PC-9 (cell line): ENCODE results near the gene SLC22A9. TPM values are rescaled to one million over a fixed set of nuclear protein-coding genes. Genes with fewer than 3 reads are reported as not detected.
"Not testable (repeated sequence)": the region's sequence is repeated elsewhere in the genome, so short reads cannot be mapped to it uniquely, and the experiment has no call there.

Experiments
- BruUV-seq: library from RNA; stranded (reverse); fragments of 400-500 nt; replicated peaks from 2 replicates; lab custom pipeline; 2021; lab: Mats Ljungman, UMichigan
- CTCF ChIA-PET: fragments of 300-600 bp; sonication (Branson Sonifier 250); formaldehyde crosslinking; loops from one replicate; lab custom pipeline; 2022; ENCODE audit warnings: antibody characterized with exemption; lab: Charles Lee
- POLR2A ChIA-PET: fragments of 300-600 bp; sonication (Branson Sonifier 250); formaldehyde crosslinking; loops from one replicate; lab custom pipeline; 2022; ENCODE audit warnings: antibody characterized with exemption; ENCODE audit not compliant: unreplicated experiment; lab: Charles Lee
- DNase-seq, 2 experiments: peaks; one replicate each; pipeline versions ENCODE4 v3.0.0 to v3.0.0-alpha.2; 2015 to 2022; ENCODE audit warnings: mixed read lengths in 1 of 2
- H2AFZ ChIP-seq: fragments of 200-600 bp; sonication (generic); 2 replicates; pipeline ENCODE4 v1.8.1; 2017; ENCODE audit warnings: antibody characterized with exemption
- H3F3A ChIP-seq: fragments of 200-600 bp; sonication (generic); 2 replicates; pipeline ENCODE4 v1.8.1; 2017; ENCODE audit warnings: antibody characterized with exemption, mild to moderate bottlenecking, low read depth; ENCODE audit not compliant: insufficient read depth
- H3K27ac ChIP-seq: fragments of 200-600 bp; sonication (generic); 2 replicates; pipeline ENCODE4 v1.6.1; 2016; ENCODE audit warnings: mixed run types
- H3K27me3 ChIP-seq: fragments of 200-600 bp; sonication (generic); 2 replicates; pipeline ENCODE4 v1.6.1; 2016; ENCODE audit warnings: low read depth, mixed run types; ENCODE audit not compliant: insufficient read depth
- H3K36me3 ChIP-seq: fragments of 200-600 bp; sonication (generic); 2 replicates; pipeline ENCODE4 v1.6.1; 2016; ENCODE audit warnings: low read depth, mixed run types
- H3K4me1 ChIP-seq: fragments of 200-600 bp; sonication (generic); replicated peaks from 2 replicates; pipeline ENCODE4 v1.6.1; 2016; ENCODE audit warnings: mixed run types; ENCODE audit not compliant: insufficient read depth
- H3K4me2 ChIP-seq: fragments of 200-600 bp; sonication (generic); 2 replicates; pipeline ENCODE4 v1.6.1; 2017; ENCODE audit warnings: mixed run types
- H3K4me3 ChIP-seq: fragments of 200-600 bp; sonication (generic); 2 replicates; pipeline ENCODE4 v1.6.1; 2016; ENCODE audit warnings: mixed run types
- H3K79me2 ChIP-seq: fragments of 200-600 bp; sonication (generic); 2 replicates; pipeline ENCODE4 v1.6.1; 2017; ENCODE audit warnings: low read depth, mixed run types
- H3K9me2 ChIP-seq: fragments of 200-600 bp; sonication (generic); 2 replicates; pipeline ENCODE4 v1.8.1; 2017; ENCODE audit warnings: mild to moderate bottlenecking; ENCODE audit not compliant: insufficient read depth
- H3K9me3 ChIP-seq: fragments of 200-600 bp; sonication (generic); 2 replicates; pipeline ENCODE4 v1.8.1; 2016; ENCODE audit warnings: low read depth; ENCODE audit not compliant: insufficient read depth
- H4K20me1 ChIP-seq: fragments of 200-600 bp; sonication (generic); 2 replicates; pipeline ENCODE4 v1.8.1; 2017; ENCODE audit not compliant: insufficient read depth
- EZH2 ChIP-seq: fragments of 200-600 bp; sonication (generic); IDR thresholded peaks from 2 replicates; pipeline ENCODE4 v1.8.0; 2017; ENCODE audit warnings: antibody characterized with exemption, low read depth
- intact Hi-C: fragments of 100-400 bp; cut with micrococcal nuclease; formaldehyde crosslinking; loops from one replicate; pipeline ENCODE4 v1.10.0; 2022; ENCODE audit not compliant: unreplicated experiment
- total RNA-seq: library from RNA; stranded (reverse); gene quantifications from 2 replicates; pipeline ENCODE4 v1.2.3, GENCODE V29; 2021
- TF ChIP-seq, protein P1 (sequence below): fragments of 200-600 bp; sonication (generic); conservative IDR thresholded peaks from 2 replicates; pipeline ENCODE4 v1.6.1; 2017; ENCODE audit warnings: mixed run types, antibody characterized with exemption, mild to moderate bottlenecking, moderate library complexity

SLC22A9 gene
- total RNA-seq, 1 experiment from 2014 or later, result not detected

GRCh38 chr11:63417174-63417852 is 47.7 kb downstream of the SLC22A9 start:
- intact Hi-C loops, result no loop called here
- no peak overlapping the region for H3K4me3 ChIP-seq
- no peak overlapping the region for H3K4me2 ChIP-seq

GRCh38 chr11:63427971-63428508 is 58.5 kb downstream of the SLC22A9 start:
- DNase-seq, result no peak
- Histone ChIP-seq H3K4me3 (no peak overlapping the region), H2AFZ (no peak overlapping the region), H3K4me1 (no peaks in the 10 kb centered on the region), H3K9me3 (no peaks in the 10 kb centered on the region), H3K27me3 (peaks cover 13% of the 10 kb centered on the region; the same call in 1 of the 2 replicates), H3K79me2 (no peaks in the 10 kb centered on the region), H4K20me1 (no peaks in the 10 kb centered on the region), H3K36me3 (no peaks in the 10 kb centered on the region), H3F3A (no peaks in the 10 kb centered on the region), H3K9me2 (no peaks in the 10 kb centered on the region), H3K4me2 (no peak overlapping the region), H3K27ac (no peak overlapping the region)
- TF ChIP-seq EZH2, result no peak
- TF ChIP-seq, protein P1, sequence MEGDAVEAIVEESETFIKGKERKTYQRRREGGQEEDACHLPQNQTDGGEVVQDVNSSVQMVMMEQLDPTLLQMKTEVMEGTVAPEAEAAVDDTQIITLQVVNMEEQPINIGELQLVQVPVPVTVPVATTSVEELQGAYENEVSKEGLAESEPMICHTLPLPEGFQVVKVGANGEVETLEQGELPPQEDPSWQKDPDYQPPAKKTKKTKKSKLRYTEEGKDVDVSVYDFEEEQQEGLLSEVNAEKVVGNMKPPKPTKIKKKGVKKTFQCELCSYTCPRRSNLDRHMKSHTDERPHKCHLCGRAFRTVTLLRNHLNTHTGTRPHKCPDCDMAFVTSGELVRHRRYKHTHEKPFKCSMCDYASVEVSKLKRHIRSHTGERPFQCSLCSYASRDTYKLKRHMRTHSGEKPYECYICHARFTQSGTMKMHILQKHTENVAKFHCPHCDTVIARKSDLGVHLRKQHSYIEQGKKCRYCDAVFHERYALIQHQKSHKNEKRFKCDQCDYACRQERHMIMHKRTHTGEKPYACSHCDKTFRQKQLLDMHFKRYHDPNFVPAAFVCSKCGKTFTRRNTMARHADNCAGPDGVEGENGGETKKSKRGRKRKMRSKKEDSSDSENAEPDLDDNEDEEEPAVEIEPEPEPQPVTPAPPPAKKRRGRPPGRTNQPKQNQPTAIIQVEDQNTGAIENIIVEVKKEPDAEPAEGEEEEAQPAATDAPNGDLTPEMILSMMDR, result no peak
- CTCF ChIA-PET, result no interaction called here
- BruUV-seq, result no TSS peak
- intact Hi-C loops, result no loop called here
- POLR2A ChIA-PET, result no interaction called here

More at GRCh38 chr11:63417174-63417852, 47.7 kb downstream of the SLC22A9 start:
- H3K36me3 ChIP-seq, result no peaks in the 10 kb centered on the region
- 0 out of 2 replicates have a peak, but pooled peaks cover 2% of the 10 kb centered on the region for H4K20me1 ChIP-seq
- H2AFZ ChIP-seq, result no peak overlapping the region
- H3K27ac ChIP-seq, result no peak overlapping the region
- no peaks in the 10 kb centered on the region for H3K9me3 ChIP-seq
- H3K27me3 ChIP-seq, result peaks cover 6% of the 10 kb centered on the region; the same call in 1 of the 2 replicates
- BruUV-seq, result no TSS peak
- no peaks in the 10 kb centered on the region for H3K4me1 ChIP-seq
- no peak for DNase-seq
- H3K79me2 ChIP-seq, result no peaks in the 10 kb centered on the region
- ChIA-PET CTCF (no interaction called here), POLR2A (no interaction called here)
- no peak for TF ChIP-seq EZH2
- TF ChIP-seq, protein P1, result no peak
- H3F3A ChIP-seq, result no peaks in the 10 kb centered on the region
- no peaks in the 10 kb centered on the region for H3K9me2 ChIP-seq

GRCh38 chr11:63430731-63431130 is 61.1 kb downstream of the SLC22A9 start:
- H3F3A ChIP-seq, intact Hi-C loops, BruUV-seq, H4K20me1 ChIP-seq, H2AFZ ChIP-seq, H3K79me2 ChIP-seq, DNase-seq, H3K27ac ChIP-seq, CTCF ChIA-PET, POLR2A ChIA-PET, H3K9me2 ChIP-seq, H3K4me1 ChIP-seq, H3K36me3 ChIP-seq, H3K4me3 ChIP-seq, H3K9me3 ChIP-seq, H3K4me2 ChIP-seq: not testable (repeated sequence)
- peaks cover 24% of the 10 kb centered on the region; the same call in 1 of the 2 replicates for H3K27me3 ChIP-seq

DNA sequence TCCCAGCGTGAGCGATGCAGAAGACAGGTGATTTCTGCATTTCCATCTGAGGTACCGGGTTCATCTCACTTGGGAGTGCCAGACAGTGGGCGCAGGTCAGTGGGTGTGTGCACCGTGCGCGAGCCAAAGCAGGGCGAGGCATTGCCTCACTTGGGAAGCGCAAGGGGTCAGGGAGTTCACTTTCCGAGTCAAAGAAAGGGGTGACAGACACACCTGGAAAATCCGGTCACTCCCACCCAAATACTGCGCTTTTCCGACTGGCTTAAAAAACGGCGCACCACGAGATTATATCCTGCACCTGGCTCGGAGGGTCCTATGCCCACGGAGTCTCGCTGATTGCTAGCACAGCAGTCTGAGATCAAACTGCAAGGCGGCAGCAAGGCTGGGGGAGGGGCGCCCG is 65.8 kb downstream of the SLC22A9 start:
- Histone ChIP-seq H3K4me2 (peak overlapping the region; percentile 73), H3K4me3 (peak overlapping the region; percentile 45), H3K27me3 (peaks cover 19% of the 10 kb centered on the region; the same call in 1 of the 2 replicates), H2AFZ (0 out of 2 replicates have a peak overlapping the region, but pooled peaks have one; percentile 64)
- H3K27ac ChIP-seq, BruUV-seq, H3K36me3 ChIP-seq, H3F3A ChIP-seq, POLR2A ChIA-PET, DNase-seq, H3K4me1 ChIP-seq, H3K79me2 ChIP-seq, H4K20me1 ChIP-seq, H3K9me2 ChIP-seq, intact Hi-C loops, CTCF ChIA-PET, H3K9me3 ChIP-seq: not testable (repeated sequence)

DNA sequence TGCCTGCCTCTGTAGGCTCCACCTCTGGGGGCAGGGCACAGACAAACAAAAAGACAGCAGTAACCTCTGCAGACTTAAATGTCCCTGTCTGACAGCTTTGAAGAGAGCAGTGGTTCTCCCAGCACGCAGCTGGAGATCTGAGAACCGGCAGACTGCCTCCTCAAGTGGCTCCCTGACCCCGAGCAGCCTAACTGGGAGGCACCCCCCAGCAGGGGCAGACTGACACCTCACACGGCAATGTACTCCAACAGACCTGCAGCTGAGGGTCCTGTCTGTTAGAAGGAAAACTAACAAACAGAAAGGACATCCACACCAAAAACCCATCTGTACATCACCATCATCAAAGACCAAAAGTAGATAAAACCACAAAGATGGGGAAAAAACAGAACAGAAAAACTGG is 66.2 kb downstream of the SLC22A9 start:
- H3K4me1 ChIP-seq, H3K9me2 ChIP-seq, CTCF ChIA-PET, H3K36me3 ChIP-seq, H4K20me1 ChIP-seq, H3K79me2 ChIP-seq, H3K9me3 ChIP-seq, BruUV-seq, POLR2A ChIA-PET, H2AFZ ChIP-seq, intact Hi-C loops, H3K4me3 ChIP-seq, H3F3A ChIP-seq, DNase-seq, H3K27ac ChIP-seq: not testable (repeated sequence)
- Histone ChIP-seq H3K27me3 (peaks cover 19% of the 10 kb centered on the region; the same call in 1 of the 2 replicates), H3K4me2 (0 out of 2 replicates have a peak overlapping the region, but pooled peaks have one; percentile 42)
